Astrocyte of the spinal cord (primary cell): Measurements from ENCODE around the gene ZNF618.

Source experiments
- DNase-seq: peaks from one replicate; pipeline ENCODE4 v3.0.0; 2011; ENCODE audit warnings: low read depth, low spot score
- H3K4me3 ChIP-seq: 2 replicates; pipeline ENCODE4 v1.5.1; 2011; ENCODE audit warnings: low read depth, mild to moderate bottlenecking, low read length, moderate library complexity
- CTCF ChIP-seq: IDR thresholded peaks from 2 replicates; pipeline ENCODE4 v1.5.1; 2012; ENCODE audit warnings: low read depth, mild to moderate bottlenecking, low read length, inconsistent platforms
- in situ Hi-C: cut with HindIII; loops from 2 replicates; pipeline ENCODE4 v1.10.0; 2017; ENCODE audit warnings: low sequenced_read_pairs

ZNF618 gene

GRCh38 chr9:113912816-113913215 lies 36.7 kb downstream of the ZNF618 start:
- no peak overlapping the region for H3K4me3 ChIP-seq
- no peak for DNase-seq
- TF ChIP-seq CTCF: no peak
- in situ Hi-C loops: no loop called here

GRCh38 chr9:113913426-113914195 lies 37.5 kb downstream of the ZNF618 start:
- in situ Hi-C loops: no loop called here
- TF ChIP-seq CTCF: no peak
- H3K4me3 ChIP-seq: no peak overlapping the region
- peak; percentile 25 for DNase-seq

GRCh38 chr9:113914517-113914916 lies 38.4 kb downstream of the ZNF618 start:
- no peak overlapping the region for H3K4me3 ChIP-seq
- no peak for DNase-seq
- TF ChIP-seq CTCF: no peak
- in situ Hi-C loops: no loop called here

- in situ Hi-C loops: no loop called here
- H3K4me3 ChIP-seq: no peak overlapping the region
- TF ChIP-seq CTCF: no peak
- DNase-seq: no peak
Measured at GRCh38 chr9:113915817-113916434, 39.8 kb downstream of the ZNF618 start.

- in situ Hi-C loops: no loop called here
- H3K4me3 ChIP-seq: no peak overlapping the region
- DNase-seq: no peak
- TF ChIP-seq CTCF: no peak
Measured at GRCh38 chr9:113916931-113917330, 40.8 kb downstream of the ZNF618 start.

GRCh38 chr9:113918697-113919350 lies 42.7 kb downstream of the ZNF618 start:
- no peak for DNase-seq
- H3K4me3 ChIP-seq: no peak overlapping the region
- TF ChIP-seq CTCF: no peak
- in situ Hi-C loops: no loop called here
